Measurements from ENCODE around the gene FRY. TPM values are rescaled to one million over a fixed set of nuclear protein-coding genes. Genes with fewer than 3 reads are reported as not detected.
"Not testable (repeated sequence)": the region's sequence is repeated elsewhere in the genome, so short reads cannot be mapped to it uniquely, and the experiment has no call there.

The FRY gene
- total and polyA plus RNA-seq, 2 donors from 2014 or later = 21.8 to 69.5 TPM

DNA sequence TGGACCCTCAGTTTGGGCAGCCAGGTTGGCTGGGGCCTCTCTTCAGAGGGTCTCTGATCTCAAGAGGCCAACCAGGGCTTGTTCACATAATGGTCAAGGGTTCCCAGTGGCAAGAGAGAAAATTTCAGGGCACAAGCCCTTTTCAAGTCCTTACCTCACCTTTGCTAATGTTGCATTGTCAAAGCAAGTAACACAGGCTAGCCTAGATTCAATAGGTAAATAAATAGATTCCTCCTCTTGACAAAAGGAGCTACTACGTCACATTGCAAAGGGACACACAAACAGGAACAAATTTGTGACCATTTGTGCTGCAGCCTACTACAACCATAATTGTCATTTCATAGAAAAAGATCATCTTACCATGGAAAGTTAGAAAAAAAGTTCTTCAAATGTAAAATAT is 33.9 kb upstream of the FRY start:
- no peaks in the 10 kb centered on the region for H3K4me1 ChIP-seq (ENCODE audit: control insufficient read depth in 2 of 3, insufficient read depth in 2 of 3, low read depth in 1 of 3, low read length in 3 of 3)
- no peak for FAIRE-seq

DNA sequence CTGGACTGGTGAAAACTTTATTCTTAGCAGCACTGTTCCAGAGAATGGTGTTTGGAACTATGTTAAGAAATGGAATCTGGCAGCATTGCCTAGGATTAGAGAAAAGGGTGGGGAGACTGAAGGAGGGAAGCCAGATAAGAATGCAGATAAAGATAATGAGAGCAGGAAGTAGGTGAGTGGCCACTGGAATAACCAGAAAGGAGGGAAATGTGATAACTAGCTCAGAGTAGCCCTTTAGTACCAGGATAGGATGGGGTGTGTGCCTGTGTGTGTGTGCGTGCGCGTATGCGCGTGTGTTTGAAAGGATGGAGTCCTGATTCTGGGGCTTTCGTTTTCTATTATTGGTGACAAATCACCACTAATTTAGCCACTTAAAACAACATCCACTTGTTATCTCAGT is 33.4 kb upstream of the FRY start:
- Histone ChIP-seq H3K27ac (ENCODE audit: low read depth in 2 of 2, low read length in 2 of 2) (no peak overlapping the region), H3K4me3 (ENCODE audit: low read length in 3 of 3) (no peak overlapping the region), H3K9me3 (ENCODE audit: control insufficient read depth in 2 of 3, insufficient read depth in 1 of 3, low read length in 3 of 3) (no peaks in the 10 kb centered on the region), H3K27me3 (ENCODE audit: control insufficient read depth, insufficient read depth, low read length) (no peaks in the 10 kb centered on the region), H3K36me3 (ENCODE audit: control insufficient read depth in 2 of 3, insufficient read depth in 3 of 3, low read length in 3 of 3) (no peaks in the 10 kb centered on the region), H3K4me1 (ENCODE audit: control insufficient read depth in 2 of 3, insufficient read depth in 2 of 3, low read depth in 1 of 3, low read length in 3 of 3) (no peaks in the 10 kb centered on the region), H3K9ac (ENCODE audit: low read length in 3 of 3) (no peak overlapping the region)
- FAIRE-seq (no peak), DNase-seq (peak in 1 of 5 donors; percentile 31)
- intact Hi-C loops (cut with DNase I) = no loop called here
- TF ChIP-seq, protein P1, sequence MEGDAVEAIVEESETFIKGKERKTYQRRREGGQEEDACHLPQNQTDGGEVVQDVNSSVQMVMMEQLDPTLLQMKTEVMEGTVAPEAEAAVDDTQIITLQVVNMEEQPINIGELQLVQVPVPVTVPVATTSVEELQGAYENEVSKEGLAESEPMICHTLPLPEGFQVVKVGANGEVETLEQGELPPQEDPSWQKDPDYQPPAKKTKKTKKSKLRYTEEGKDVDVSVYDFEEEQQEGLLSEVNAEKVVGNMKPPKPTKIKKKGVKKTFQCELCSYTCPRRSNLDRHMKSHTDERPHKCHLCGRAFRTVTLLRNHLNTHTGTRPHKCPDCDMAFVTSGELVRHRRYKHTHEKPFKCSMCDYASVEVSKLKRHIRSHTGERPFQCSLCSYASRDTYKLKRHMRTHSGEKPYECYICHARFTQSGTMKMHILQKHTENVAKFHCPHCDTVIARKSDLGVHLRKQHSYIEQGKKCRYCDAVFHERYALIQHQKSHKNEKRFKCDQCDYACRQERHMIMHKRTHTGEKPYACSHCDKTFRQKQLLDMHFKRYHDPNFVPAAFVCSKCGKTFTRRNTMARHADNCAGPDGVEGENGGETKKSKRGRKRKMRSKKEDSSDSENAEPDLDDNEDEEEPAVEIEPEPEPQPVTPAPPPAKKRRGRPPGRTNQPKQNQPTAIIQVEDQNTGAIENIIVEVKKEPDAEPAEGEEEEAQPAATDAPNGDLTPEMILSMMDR (IDR thresholded peaks at IDR 0.05; ENCODE audit: borderline replicate concordance, extremely low read depth, insufficient read depth) = no peak

More for the DNA sequence above, 33.9 kb upstream of the FRY start:
- H3K27ac ChIP-seq (ENCODE audit: low read depth in 2 of 2, low read length in 2 of 2) = no peak overlapping the region
- no peaks in the 10 kb centered on the region for H3K36me3 ChIP-seq (ENCODE audit: control insufficient read depth in 2 of 3, insufficient read depth in 3 of 3, low read length in 3 of 3)
- TF ChIP-seq, protein P1 (IDR thresholded peaks at IDR 0.05; ENCODE audit: borderline replicate concordance, extremely low read depth, insufficient read depth) = no peak
- no peaks in the 10 kb centered on the region for H3K27me3 ChIP-seq (ENCODE audit: control insufficient read depth, insufficient read depth, low read length)
- no peaks in the 10 kb centered on the region for H3K9me3 ChIP-seq (ENCODE audit: control insufficient read depth in 2 of 3, insufficient read depth in 1 of 3, low read length in 3 of 3)
- H3K9ac ChIP-seq (ENCODE audit: low read length in 3 of 3) = no peak overlapping the region
- DNase-seq = no peak
- intact Hi-C loops (cut with DNase I) = no loop called here
- H3K4me3 ChIP-seq (ENCODE audit: low read length in 3 of 3) = no peak overlapping the region

DNA sequence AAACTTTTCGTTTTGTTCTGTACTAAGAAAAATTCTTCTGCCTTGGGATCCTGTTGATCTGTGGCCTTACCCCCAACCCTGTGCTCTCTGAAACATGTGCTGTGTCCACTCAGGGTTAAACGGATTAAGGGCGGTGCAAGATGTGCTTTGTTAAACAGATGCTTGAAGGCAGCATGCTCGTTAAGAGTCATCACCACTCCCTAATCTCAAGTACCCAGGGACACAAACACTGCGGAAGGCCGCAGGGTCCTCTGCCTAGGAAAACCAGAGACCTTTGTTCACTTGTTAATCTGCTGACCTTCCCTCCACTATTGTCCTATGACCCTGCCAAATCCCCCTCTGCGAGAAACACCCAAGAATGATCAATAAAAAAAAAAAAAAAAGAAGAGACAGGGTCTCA is 30.8 kb upstream of the FRY start:
- H3K27ac ChIP-seq (ENCODE audit: low read depth in 2 of 2, low read length in 2 of 2); H3K36me3 ChIP-seq (ENCODE audit: control insufficient read depth in 2 of 3, insufficient read depth in 3 of 3, low read length in 3 of 3); H3K9ac ChIP-seq (ENCODE audit: low read length in 3 of 3); DNase-seq; H3K4me1 ChIP-seq (ENCODE audit: control insufficient read depth in 2 of 3, insufficient read depth in 2 of 3, low read depth in 1 of 3, low read length in 3 of 3); FAIRE-seq; H3K9me3 ChIP-seq (ENCODE audit: control insufficient read depth in 2 of 3, insufficient read depth in 1 of 3, low read length in 3 of 3); intact Hi-C loops (cut with DNase I); H3K4me3 ChIP-seq (ENCODE audit: low read length in 3 of 3); H3K27me3 ChIP-seq (ENCODE audit: control insufficient read depth, insufficient read depth, low read length): not testable (repeated sequence)

DNA sequence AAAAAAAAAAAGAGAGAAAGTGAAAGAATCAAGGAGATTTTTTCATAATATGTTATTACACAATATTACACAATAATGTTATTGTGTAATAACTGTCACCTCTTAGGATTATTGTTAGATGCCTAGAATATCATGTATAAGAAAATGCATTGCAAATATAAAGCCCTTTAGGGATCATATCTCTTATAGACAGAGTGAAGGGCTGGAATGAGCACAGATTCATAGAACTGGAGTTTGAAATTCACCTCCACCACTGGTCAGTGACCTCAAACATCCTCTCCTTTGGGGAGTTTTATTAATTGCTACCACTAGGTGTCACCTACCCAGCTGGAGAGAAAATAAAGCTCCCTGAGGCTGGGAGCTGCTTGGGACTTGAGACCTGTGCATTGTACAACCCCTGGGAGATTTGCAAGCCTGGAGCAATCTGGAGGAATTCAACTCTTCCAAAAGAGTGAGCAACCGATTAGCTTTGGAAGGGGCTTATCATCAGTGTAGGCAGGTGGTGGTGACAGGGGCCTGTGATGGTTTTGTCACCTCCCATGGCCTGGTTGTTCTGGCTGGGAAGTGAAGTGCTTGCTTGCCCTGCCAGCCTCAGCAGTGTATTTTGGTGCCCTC is 30.3 kb upstream of the FRY start:
- TF ChIP-seq, protein P1 (IDR thresholded peaks at IDR 0.05; ENCODE audit: borderline replicate concordance, extremely low read depth, insufficient read depth) = peak; percentile 39
- Histone ChIP-seq H3K9me3 (ENCODE audit: control insufficient read depth in 2 of 3, insufficient read depth in 1 of 3, low read length in 3 of 3) (no peaks in the 10 kb centered on the region), H3K4me1 (ENCODE audit: control insufficient read depth in 2 of 3, insufficient read depth in 2 of 3, low read depth in 1 of 3, low read length in 3 of 3) (no peaks in the 10 kb centered on the region), H3K27ac (ENCODE audit: low read depth in 2 of 2, low read length in 2 of 2) (no peak overlapping the region), H3K27me3 (ENCODE audit: control insufficient read depth, insufficient read depth, low read length) (no peaks in the 10 kb centered on the region), H3K4me3 (ENCODE audit: low read length in 3 of 3) (no peak overlapping the region), H3K36me3 (ENCODE audit: control insufficient read depth in 2 of 3, insufficient read depth in 3 of 3, low read length in 3 of 3) (no peaks in the 10 kb centered on the region), H3K9ac (ENCODE audit: low read length in 3 of 3) (no peak overlapping the region)
- intact Hi-C loops (cut with DNase I) = no loop called here
- peak in 1 of 5 donors; percentile 45 for DNase-seq
- no peak for FAIRE-seq

Data from kidney (tissue), 14 donors.